Left renal cortex interstitium (tissue), 4 donors: ENCODE measurements around the gene PDX1. TPM values are rescaled to one million over a fixed set of nuclear protein-coding genes. Genes with fewer than 3 reads are reported as not detected.

ENCODE experiments used
- DNase-seq, 4 donors: peaks; one replicate each; pipeline ENCODE4 v3.0.0-alpha.2; 2013; ENCODE audit warnings: low read depth in 4 of 4, low spot score in 2 of 4, missing footprints in 1 of 4
- polyA plus RNA-seq, 4 donors: library from polyadenylated mRNA; unstranded; fragments of 120-200 nt; gene quantifications; one replicate each; pipeline ENCODE4 v1.2.1, GENCODE V29; 2013; ENCODE audit not compliant: insufficient read length in 4 of 4

Gene PDX1
- not detected for polyA plus RNA-seq

- no peak for DNase-seq
Observed at GRCh38 chr13:27919934-27920676, at the start of gene PDX1. Gene PDX1, plus strand, starts transcription at chr13:27920000. Its CDS starts 139 bp downstream, at chr13:27920139.

DNA sequence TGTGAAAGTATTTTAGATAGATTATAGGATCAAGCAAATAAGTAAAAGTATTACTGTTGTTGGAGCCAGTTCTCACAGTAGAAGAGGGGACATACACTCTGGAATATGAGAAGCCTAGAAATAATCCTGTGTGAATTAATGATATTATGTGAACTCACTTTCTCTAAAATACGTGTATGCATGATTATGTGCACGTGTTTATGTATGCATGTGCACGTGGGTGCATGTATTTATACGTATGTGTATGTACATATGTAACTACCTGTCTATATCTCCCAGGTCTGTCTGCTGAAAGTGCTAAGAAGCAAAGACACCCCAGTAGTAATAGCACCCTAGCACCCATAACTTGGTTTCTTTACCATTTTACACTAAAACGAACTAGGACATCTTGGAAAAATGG, 41.5 kb upstream of the PDX1 start:
- DNase-seq: no peak

GRCh38 chr13:27889471-27889870, 30.3 kb upstream of the PDX1 start:
- DNase-seq: no peak

DNA sequence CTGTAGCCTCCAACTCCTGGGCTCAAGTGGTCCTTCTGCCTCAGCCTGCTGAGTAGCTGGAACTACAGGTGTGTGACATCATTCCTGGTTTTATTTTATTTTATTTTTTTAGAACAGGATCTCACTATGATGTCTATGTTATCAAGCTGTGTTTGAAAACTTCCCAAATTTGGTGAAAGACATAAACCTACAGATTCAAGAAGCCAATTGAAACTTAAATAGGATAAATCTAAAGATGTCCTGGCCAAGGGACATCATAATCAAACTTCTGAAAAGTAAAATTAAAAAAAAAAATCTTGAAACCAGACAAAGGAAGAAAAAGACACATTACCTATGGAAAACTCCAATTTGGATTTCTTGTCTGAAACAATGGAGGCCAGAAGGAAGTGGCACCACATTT, 23.1 kb upstream of the PDX1 start:
- no peak for DNase-seq

DNA sequence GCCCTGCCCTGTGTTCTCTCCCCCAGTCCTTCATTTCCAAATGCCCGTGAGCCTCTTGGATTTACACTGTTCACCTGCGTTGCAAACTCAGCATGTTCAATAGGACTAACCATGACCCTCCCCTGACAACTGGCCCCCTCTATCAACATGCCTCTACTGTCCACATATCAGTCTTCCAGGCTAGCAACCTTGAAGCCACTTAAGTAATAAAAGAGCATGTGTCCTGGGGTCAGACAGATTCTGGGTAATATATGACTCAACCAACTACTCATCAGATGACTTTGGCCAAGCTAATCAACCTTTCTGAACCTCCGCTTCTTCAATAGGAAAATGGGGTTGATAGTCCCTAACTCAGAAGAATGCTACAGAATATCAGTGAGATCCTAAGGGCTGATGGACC, 15.1 kb upstream of the PDX1 start:
- DNase-seq: no peak

- no peak for DNase-seq
Observed at GRCh38 chr13:27905650-27906049, 14.2 kb upstream of the PDX1 start.

- no peak for DNase-seq
Observed at GRCh38 chr13:27907121-27907787, 12.5 kb upstream of the PDX1 start.

GRCh38 chr13:27909378-27909777, 10.4 kb upstream of the PDX1 start:
- DNase-seq: no peak

- DNase-seq: no peak
Observed at GRCh38 chr13:27911521-27911920, 8.3 kb upstream of the PDX1 start.

GRCh38 chr13:27913160-27913559, 6.6 kb upstream of the PDX1 start:
- no peak for DNase-seq

- no peak for DNase-seq
Observed at GRCh38 chr13:27915301-27916207, 4.2 kb upstream of the PDX1 start.

DNA sequence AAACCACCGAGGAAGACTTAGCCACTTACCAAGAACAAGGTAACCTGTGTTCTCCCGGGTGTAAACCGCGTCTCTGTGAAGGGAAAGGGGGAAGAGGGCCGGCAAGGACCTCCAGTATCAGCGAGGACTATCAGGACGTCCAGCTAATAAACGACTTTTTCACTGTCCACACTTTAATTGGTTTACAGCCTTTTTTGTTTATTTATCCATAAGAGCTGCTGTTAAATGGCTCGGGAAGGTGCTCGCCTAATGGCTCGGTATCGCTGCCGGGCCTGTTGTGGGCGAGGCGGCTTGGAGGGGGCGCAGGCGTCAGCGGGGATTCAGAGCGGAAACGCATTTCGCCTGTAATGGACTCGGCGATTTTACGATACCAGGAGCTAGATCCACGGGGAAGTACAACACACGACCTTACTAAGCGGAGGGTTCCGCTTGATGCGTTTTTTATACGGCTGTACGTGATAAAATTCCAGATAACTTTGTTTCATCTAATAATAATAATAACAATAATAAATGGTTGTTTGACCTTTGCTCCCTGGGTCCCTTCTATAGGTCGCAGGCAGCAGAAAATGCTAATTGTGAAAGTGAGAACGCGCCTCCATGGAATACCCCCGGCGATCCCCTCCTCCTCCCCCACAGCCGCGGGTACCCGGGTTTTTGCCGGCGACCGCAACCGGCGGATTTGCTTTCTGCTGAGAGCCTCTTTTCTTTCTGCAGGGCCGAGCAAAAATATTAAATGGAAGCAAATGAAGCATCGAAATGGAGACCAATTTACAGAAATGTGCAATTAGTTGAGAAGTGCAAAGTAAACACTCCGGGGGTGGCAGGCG, 2.5 kb upstream of the PDX1 start:
- no peak for DNase-seq

GRCh38 chr13:27918041-27918917, 1.5 kb upstream of the PDX1 start:
- DNase-seq: no peak

DNA sequence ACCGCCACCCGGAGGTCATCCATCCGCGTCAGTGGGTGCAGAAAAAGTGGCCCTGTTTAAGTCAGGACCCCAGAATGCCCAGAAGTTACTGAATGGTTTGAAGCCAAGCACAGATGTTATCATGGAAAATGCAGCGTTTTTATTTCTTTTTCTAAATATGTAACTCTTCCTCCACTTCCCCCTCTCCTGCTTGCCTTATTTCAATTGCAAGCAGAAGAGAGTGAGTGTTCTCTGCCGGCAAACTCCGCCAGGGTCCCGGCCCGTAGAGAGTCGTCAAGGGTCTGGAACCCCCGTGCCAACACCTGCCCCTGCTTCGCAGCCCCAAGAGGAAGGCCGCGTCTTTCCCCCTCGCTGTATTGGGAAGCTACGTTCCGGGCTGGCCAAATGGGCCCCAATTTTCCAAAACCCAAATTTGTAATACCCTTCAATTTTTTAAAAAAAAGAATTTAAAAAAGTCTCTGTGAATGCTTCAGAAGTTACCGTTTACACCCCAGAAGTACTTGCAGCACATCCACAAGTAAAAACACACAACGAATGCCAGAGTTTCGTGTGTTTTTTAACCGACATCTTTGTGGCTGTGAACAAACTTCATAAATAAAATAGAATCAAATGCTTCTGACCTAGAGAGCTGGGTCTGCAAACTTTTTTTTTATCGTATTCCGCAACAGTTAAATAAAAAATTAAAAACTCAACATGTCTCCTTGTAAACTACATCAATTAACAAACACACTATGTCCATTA, 712 bp upstream of the PDX1 start:
- DNase-seq: no peak

DNA sequence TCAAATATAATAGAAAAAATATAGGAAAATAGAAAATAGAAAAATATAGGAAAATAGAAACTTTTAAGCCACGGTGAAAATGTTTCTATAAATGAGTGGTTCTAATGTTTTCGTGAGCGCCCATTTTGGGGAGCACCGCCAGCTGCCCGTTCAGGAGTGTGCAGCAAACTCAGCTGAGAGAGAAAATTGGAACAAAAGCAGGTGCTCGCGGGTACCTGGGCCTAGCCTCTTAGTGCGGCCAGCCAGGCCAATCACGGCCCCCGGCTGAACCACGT, 204 bp upstream of the PDX1 start:
- no peak for DNase-seq

- DNase-seq: no peak
Observed at GRCh38 chr13:27920677-27921420, 1.0 kb downstream of the PDX1 start.

- DNase-seq: no peak
Observed at GRCh38 chr13:27921421-27921960, 1.7 kb downstream of the PDX1 start.
